Calu3 (cell line): ENCODE data around the gene CRK. TPM values are rescaled to one million over a fixed set of nuclear protein-coding genes. Genes with fewer than 3 reads are reported as not detected.

Experiments used
- BruUV-seq: library from RNA; stranded (reverse); fragments of 400-500 nt; replicated peaks from 2 replicates; lab custom pipeline; 2021; lab: Mats Ljungman, UMichigan
- CTCF ChIA-PET: fragments of 300-600 bp; sonication (Branson Sonifier 250); formaldehyde crosslinking; loops from one replicate; lab custom pipeline; 2022; ENCODE audit warnings: antibody characterized with exemption; lab: Charles Lee
- DNase-seq: peaks from one replicate; pipeline ENCODE4 v3.0.0; 2022
- H3K27ac Mint-ChIP-seq: one replicate; pipeline ENCODE4 v1.8.0; 2022; ENCODE audit warnings: mixed read lengths; ENCODE audit not compliant: unreplicated experiment
- H3K27me3 Mint-ChIP-seq: one replicate; pipeline ENCODE4 v1.8.0; 2022; ENCODE audit warnings: mixed read lengths; ENCODE audit not compliant: unreplicated experiment
- H3K36me3 Mint-ChIP-seq: one replicate; pipeline ENCODE4 v1.8.0; 2022; ENCODE audit warnings: mild to moderate bottlenecking, moderate library complexity, mixed read lengths; ENCODE audit not compliant: insufficient read depth, unreplicated experiment
- H3K4me1 Mint-ChIP-seq: one replicate; pipeline ENCODE4 v1.8.0; 2022; ENCODE audit warnings: mild to moderate bottlenecking, low read depth, mixed read lengths; ENCODE audit not compliant: unreplicated experiment
- H3K4me3 Mint-ChIP-seq: one replicate; pipeline ENCODE4 v1.8.0; 2022; ENCODE audit warnings: mild to moderate bottlenecking, low read depth, moderate library complexity, mixed read lengths; ENCODE audit not compliant: unreplicated experiment
- H3K9me3 Mint-ChIP-seq: one replicate; pipeline ENCODE4 v1.8.0; 2022; ENCODE audit warnings: low read depth, mixed read lengths; ENCODE audit not compliant: unreplicated experiment
- intact Hi-C: fragments of 100-400 bp; cut with micrococcal nuclease; formaldehyde crosslinking; loops from one replicate; pipeline ENCODE4 v1.10.0; 2022; ENCODE audit not compliant: unreplicated experiment
- total RNA-seq: library from RNA; stranded (reverse); gene quantifications from 2 replicates; pipeline ENCODE4 v1.2.3, GENCODE V29; 2022
- TF ChIP-seq, protein P1 (sequence below): fragments of 200-600 bp; IDR thresholded peaks from one replicate; pipeline ENCODE4 v1.8.0; 2022; ENCODE audit warnings: antibody characterized with exemption; ENCODE audit not compliant: unreplicated experiment

Gene CRK
- total RNA-seq, 1 experiment from 2014 or later: 38.9 TPM

DNA sequence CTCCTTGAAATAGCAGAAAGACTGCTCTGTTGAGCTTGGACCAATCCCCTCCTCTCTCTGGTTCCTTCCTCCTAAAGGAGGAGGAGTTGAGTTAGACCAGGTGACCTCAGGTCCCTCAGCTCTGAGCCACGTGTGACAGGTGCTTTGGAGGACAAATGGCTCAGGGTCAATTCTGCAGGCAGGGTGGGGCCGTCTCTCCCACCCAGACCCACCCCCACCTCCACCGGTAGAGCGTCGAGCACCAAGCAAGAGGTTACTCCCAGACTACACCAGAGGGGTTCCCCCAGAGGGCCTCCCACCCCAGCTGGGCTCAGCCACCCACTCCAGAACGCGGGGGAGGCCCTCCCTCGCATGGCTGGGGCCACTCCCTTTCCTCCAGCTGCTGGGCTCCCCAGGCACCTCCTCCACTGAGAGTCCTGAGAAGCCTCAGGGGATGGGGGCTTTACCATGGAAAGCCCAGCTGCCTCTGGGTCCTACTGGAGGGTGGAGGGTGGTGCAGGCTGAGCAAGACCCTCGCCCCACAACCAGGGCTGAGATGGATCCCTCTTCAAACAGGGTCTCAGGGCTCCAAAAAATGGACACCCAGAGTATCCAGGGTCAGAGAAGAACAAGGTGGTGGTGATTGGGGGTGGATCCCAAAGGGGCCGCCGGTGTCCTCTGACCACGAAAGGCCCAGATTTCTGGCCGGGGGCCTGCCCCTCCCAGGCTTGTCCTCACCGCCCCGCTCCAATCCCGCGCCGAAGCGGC, 28.8 kb upstream of the CRK start:
- Mint-ChIP-seq H3K27me3 (no peaks in the 10 kb centered on the region), H3K4me1 (no peaks in the 10 kb centered on the region), H3K4me3 (peak overlapping the region; percentile 58), H3K27ac (peak overlapping the region; percentile 81), H3K9me3 (no peaks in the 10 kb centered on the region), H3K36me3 (peaks cover 66% of the 10 kb centered on the region)
- peak; percentile 41 for DNase-seq
- BruUV-seq: no TSS peak
- intact Hi-C loops: no loop called here
- CTCF ChIA-PET: interaction anchor here (0.6 to 0.9 kb wide), 2 partner anchors 13 to 120 kb away, joined by 3 to 4 read pairs; no protein-coding TSS in a partner anchor
- TF ChIP-seq, protein P1, sequence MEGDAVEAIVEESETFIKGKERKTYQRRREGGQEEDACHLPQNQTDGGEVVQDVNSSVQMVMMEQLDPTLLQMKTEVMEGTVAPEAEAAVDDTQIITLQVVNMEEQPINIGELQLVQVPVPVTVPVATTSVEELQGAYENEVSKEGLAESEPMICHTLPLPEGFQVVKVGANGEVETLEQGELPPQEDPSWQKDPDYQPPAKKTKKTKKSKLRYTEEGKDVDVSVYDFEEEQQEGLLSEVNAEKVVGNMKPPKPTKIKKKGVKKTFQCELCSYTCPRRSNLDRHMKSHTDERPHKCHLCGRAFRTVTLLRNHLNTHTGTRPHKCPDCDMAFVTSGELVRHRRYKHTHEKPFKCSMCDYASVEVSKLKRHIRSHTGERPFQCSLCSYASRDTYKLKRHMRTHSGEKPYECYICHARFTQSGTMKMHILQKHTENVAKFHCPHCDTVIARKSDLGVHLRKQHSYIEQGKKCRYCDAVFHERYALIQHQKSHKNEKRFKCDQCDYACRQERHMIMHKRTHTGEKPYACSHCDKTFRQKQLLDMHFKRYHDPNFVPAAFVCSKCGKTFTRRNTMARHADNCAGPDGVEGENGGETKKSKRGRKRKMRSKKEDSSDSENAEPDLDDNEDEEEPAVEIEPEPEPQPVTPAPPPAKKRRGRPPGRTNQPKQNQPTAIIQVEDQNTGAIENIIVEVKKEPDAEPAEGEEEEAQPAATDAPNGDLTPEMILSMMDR: no peak

GRCh38 chr17:1484060-1484535, 28.1 kb upstream of the CRK start:
- Mint-ChIP-seq H3K4me1 (no peaks in the 10 kb centered on the region), H3K9me3 (no peaks in the 10 kb centered on the region), H3K27me3 (no peaks in the 10 kb centered on the region), H3K36me3 (peaks cover 71% of the 10 kb centered on the region), H3K4me3 (peak overlapping the region; percentile 58), H3K27ac (peak overlapping the region; percentile 81)
- TF ChIP-seq, protein P1: no peak
- intact Hi-C loops: no loop called here
- no TSS peak for BruUV-seq
- DNase-seq: no peak
- CTCF ChIA-PET: interaction anchor here (0.6 kb wide), 1 partner anchor 13 kb away, joined by 3 read pairs; no protein-coding TSS in a partner anchor

- CTCF ChIA-PET: no interaction called here
- Mint-ChIP-seq H3K4me3 (no peak overlapping the region), H3K36me3 (peaks cover 71% of the 10 kb centered on the region), H3K9me3 (no peaks in the 10 kb centered on the region), H3K27me3 (no peaks in the 10 kb centered on the region), H3K4me1 (no peaks in the 10 kb centered on the region), H3K27ac (no peak overlapping the region)
- intact Hi-C loops: no loop called here
- no peak for DNase-seq
- TF ChIP-seq, protein P1: no peak
- no TSS peak for BruUV-seq
Observed at GRCh38 chr17:1482680-1483079, 26.6 kb upstream of the CRK start.

- no peak overlapping the region for H3K27ac Mint-ChIP-seq
- no peaks in the 10 kb centered on the region for H3K4me1 Mint-ChIP-seq
- peaks cover 65% of the 10 kb centered on the region for H3K36me3 Mint-ChIP-seq
- H3K4me3 Mint-ChIP-seq: no peak overlapping the region
- no peaks in the 10 kb centered on the region for H3K9me3 Mint-ChIP-seq
- TF ChIP-seq, protein P1: no peak
- DNase-seq: no peak
- CTCF ChIA-PET: no interaction called here
- no TSS peak for BruUV-seq
- intact Hi-C loops: no loop called here
- no peaks in the 10 kb centered on the region for H3K27me3 Mint-ChIP-seq
Observed at GRCh38 chr17:1481736-1482135, 25.7 kb upstream of the CRK start.
